Middle frontal gyrus (tissue), 1 donor: Measurements from ENCODE around the gene PRKAR1A.
"Not testable (repeated sequence)": the region's sequence is repeated elsewhere in the genome, so short reads cannot be mapped to it uniquely, and the experiment has no call there.

Experiments
- DNase-seq: peaks from one replicate; pipeline ENCODE4 v3.0.0-alpha.2; 2015; ENCODE audit warnings: low spot score; ENCODE audit errors: extremely low spot score

The PRKAR1A gene

DNA sequence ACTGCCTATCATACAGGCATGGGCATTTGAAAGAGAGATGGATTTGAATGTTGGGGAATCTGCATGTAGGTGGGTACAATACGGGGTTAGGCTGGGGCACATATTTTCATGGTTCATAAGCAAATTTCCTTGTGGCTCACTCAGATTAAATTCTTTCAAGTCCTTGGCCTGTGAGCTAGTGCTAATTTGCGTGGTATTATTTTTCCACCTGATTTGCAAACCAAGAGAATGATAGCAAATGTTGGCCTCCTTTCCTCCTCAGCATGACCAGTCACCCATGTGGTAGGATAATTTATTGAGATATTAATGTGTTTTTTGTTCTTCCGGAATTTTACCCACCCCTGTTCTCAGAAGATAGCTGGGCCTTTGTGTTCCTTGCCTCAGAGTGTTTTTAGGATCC is 66.0 kb downstream of the PRKAR1A start:
- no peak for DNase-seq

DNA sequence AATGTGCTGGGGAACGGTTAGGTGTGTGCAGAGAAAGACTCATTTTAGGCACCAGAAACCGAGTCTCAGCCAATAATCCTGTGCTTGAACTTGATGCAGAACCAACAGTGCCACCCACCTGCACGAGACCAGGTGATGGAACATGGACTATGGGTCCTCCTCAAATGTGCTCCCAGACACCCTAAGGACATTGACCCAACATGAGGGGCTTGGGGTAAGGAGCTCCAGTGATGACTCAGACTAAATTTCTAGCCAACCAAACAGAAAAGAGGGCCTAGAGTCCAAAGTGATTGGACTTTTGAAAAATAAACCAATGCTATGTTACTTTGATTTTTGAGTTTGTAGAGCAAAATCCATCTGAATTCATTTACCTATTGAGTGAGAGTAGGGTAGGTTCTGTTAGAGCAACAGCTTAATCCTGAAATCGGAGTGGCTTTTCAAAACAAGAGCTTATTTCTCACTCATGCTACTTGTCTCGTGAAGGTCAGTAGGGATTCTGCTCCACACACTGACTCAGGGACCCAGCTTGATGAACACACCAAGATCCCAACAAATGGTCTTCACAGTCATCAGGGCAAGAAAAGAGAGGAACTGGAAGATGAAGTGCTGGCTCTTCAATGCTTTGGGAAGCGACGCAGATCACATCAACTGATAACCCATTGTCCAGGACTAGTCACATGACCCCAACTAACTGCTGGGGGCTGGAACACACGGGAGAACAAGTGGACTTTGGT is 67.1 kb downstream of the PRKAR1A start:
- DNase-seq = no peak

DNA sequence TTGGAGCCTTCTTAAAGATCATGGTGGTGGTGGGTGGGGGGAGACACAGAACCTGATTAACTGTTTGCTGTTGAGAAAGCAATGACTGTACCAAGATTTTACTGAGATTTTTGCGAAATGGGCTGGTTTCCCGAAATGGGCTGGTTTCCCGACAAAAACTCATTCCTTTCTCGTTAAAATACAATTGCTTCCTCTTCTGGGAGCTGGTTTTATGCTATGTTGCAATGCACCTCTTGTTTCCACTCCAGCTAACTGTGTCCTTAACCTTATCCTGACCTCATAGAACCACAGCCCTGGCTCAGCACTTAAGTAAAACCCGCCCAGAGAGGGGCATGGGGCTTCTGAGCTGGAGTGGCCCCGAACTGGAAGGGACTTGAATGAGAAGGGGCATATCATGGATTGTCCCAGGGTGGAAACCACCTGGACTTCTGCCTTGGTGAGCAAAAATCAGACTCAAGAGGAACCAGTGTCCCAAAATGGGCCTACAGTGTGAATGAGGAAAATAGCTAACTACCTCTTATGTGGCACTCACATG is 68.1 kb downstream of the PRKAR1A start:
- no peak for DNase-seq

DNA sequence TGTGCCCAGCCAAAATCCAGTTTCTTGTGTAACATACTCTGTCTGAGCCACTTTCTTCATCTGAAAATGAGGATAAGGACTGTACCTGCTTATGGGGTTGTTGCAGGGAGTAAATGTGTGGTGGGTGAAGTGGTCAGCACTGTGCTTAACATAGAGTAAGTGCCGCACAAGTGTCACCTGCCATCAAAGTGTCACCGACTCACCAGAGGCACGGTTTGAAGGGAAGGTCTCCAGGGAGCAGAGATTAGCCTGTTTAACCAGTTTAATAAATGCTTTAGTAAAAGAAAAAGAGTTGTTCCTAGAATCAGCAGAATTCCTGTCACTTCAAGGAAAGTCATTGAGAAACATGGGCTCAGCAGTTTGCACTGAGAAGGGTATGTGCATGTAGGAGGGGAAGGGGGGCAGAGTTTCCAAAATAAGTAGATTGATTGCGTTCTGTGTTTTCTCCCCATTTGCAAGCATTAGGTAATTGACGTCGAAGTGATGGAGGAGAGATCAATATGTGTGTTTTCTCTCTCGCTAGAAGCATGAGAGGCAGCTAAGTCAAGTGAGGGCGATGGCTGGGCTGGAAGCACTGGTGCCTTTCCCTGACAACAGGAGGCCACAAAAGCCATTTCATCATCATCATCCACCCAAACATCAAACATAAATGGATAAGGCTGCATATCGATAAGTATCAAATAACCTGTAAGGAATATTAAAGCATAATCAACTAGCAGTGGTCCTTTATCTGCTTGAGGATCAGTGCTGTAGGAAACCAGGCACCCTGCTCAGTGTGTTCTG is 69.8 kb downstream of the PRKAR1A start:
- no peak for DNase-seq

DNA sequence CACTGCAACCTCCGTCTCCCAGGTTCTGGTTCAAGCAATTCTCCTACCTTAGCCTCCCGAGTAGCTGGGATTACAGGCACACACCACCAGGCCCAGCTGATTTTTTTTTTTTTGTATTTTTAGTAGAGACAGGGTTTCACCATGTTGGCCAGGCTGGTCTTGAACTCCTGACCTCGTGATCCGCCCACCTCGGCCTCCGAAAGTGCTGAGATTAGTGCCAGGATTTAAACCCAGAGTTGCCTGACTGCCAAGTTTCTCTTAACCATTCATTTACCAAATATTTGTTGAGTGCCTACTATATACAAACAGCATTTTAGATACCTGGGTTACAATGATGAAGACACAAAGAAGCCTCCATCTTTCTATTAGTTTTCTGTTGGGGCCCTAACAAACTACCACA is 70.6 kb downstream of the PRKAR1A start:
- DNase-seq = not testable (repeated sequence)

DNA sequence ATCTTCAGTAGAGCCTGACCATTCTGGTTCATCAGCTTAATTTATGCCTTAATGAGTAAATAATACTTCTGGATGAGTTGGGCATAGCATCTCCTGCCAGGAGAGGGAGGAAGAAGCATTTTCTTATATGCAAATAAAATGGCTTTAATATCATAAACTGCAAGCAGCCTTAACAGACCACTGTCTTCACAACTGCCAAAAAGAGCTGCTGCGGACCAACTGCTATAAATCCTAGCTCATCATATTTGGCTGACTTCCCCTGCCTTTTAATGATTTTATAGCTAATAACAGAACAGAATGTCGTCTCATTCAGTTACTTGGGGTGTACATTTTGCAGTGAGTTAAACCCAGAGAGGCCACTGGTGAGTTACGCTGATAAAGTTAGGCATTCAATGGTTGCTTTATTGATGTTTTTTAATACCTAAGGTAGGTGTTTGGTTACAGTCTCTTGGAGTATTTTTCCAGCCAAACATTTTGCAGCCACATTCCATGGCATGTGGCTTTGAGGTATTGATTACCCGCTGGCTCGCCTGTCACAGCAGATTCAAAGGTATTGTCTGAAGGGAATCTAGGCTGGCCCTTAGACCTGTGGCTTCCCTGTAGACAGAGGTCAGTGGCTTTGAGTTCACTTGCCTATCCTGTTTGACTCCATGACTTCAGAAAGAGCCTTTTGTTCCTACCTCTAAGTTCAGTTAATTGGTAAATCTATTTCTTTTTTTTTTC is 72.5 kb downstream of the PRKAR1A start:
- DNase-seq = no peak

DNA sequence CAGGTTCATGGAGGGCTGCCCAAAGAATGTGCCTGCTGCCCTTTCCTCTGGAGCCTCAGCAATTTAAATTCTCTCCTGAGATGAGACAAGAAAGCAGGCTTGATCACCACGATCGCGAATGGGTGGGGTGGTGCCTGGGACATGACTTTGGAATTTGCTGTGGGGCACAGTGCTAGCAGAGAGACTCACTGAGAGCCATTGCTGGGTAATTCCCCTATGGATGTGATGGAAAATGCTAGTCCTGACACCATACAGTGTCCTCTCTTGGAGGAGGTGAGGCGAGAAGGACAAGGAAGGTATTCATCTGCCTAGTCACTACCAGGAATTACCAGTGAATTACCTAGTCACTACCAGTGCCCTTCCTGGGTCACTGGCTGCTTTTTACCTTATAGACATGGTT is 73.4 kb downstream of the PRKAR1A start:
- DNase-seq = no peak

DNA sequence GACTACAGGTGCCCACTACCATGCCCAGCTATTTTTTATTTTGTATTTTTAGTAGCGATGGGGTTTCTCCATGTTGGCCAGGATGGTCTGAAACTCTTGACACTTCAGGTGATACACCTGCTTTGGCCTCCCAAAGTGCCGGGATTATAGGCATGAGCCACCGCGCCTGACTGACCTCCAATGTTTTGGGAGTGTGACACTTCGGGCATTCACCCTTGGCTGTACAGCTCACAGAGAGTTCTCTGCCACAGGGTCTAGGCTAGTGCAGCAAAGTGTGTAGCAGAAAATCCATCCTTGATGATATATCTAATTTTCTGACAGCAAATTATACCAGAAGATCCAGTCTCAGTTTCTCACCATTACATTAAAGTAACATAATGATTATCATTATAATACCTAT is 74.8 kb downstream of the PRKAR1A start:
- DNase-seq = no peak

DNA sequence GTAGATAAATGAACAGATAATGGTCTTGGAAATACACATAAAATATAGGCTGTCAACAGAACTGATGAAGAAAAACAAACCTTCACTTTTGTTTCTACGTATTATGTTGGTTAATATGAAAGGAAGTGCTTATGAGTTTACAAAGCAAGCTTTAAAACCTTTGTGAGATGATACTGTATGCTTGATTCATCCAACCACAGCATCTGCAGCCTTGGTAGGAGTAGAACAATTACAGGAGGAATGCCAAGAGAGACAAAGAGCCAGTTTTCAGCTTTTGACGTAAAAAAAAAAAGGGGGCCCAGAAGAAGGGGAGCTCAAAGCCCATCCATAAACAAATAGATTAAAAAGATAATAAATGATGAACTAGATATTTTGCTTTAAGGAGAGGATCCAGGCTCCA is 75.6 kb downstream of the PRKAR1A start:
- DNase-seq = no peak

DNA sequence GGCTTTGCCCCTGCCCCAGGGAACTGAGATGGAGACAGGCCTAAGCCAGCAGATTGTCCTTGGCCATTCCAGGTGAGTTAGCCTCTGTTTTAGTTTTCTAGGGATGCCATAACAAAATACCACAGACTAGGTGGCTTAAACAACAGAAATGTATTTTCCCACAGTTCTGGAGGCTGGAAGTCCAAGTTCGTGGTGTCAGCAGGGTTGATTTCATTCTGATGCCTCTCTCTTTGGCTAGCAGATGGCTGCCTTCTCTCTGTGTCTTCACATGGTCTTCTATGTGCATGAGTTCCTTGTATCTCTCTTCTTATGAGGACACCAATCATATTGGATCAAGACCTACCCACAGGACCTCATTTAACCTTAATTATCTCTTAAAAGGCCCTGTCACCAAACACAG is 76.1 kb downstream of the PRKAR1A start:
- DNase-seq = no peak

DNA sequence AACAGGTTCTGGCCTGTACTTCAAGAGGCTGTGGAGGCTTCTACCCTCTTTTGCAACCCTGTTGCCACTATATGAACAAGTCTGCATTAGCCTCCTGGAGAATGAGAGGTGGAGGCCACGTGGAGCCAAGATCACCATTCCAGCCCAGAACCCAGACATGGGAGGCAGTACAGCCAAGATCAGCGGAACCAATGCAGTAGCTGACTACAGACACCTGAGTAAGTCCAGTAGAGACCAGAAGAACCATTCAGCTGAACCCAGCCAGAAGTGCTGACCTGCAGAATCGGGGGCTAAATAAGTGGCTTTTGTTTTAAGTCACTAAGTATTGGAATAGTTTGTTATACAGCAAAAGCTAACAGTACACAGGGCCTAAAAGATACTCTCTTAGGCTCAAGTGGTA is 76.9 kb downstream of the PRKAR1A start:
- no peak for DNase-seq

DNA sequence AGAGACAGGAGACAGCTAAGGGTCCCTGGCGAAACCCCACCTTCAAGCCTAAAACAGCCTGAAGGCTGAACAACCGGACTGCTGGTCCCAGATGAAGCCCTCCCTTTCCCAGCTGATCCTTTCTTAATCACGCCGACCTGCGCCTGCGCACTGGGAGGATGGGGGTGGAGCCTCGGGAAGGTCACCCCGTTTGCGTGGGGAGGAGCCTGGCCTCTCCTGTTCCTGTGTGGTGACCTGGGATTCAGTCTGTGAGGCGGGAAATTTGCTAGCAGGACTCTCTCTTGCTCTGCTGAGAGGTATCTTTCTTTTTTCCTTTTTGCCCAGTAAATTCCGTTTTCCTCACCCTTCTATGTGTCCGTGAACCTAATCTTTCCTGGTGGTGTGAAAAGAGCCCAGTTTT is 79.4 kb downstream of the PRKAR1A start:
- DNase-seq = no peak

DNA sequence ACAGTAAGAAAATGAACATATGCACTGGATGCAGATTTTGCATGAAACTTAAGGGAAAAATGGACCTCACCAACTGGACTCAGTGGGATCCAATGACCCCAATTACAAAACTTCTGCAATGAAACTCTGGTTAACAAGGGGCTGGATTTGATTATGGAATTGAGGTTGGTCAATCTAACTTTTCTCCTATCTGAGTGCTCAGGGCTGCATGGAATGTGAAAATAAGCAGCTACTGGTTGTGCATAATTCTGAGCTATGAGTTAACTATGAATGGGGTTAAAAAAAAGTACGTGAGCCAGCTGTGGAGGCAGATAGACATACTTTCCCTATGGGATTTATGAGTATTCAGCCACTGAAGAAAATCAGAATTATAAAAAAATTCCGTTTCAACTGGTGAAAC is 79.8 kb downstream of the PRKAR1A start:
- DNase-seq = no peak

DNA sequence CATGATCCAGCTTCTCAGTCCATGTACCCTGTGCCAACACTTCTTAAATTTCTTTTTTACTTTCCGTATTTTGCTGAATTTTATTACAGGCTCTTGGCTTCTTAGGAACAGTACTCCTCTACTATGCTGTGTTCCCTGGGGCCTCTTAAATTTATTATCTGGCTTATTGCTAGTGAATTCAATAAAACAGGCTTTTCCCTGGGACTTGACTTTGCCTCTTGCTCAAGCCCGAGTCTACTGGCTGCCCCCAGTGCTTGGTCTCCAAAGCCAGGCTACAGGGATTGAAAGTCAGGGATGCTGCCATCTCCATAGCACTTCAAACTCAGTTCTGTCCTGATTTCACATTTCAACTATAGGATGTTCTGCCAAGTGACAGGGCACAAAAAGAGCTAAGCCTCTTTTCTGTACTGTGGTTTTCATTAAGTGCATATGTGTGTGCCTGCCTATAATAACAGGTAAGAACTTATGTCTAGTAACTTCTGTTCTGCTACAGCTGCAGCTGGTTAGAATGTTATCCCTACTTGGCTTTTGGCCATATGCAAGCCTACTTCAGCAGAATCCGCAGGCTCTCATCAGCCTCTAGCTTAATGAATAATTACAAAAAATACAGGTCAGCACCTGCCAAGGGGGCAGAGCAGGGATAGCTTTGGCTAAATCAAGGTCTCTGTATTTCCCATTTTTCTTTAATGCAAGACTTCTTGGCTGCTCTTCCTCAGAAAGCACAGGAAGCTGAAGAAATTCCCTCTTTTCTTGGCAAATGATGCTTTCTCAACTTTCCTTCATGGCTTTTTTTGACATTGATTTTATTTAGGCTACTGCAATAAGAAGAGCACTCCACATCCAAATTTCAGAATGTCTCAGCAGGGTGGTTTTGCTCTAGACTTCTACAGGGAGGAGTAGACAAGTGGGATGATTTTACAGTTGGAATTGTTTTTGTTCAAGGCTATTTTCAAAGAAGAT is 80.7 kb downstream of the PRKAR1A start:
- DNase-seq = no peak

DNA sequence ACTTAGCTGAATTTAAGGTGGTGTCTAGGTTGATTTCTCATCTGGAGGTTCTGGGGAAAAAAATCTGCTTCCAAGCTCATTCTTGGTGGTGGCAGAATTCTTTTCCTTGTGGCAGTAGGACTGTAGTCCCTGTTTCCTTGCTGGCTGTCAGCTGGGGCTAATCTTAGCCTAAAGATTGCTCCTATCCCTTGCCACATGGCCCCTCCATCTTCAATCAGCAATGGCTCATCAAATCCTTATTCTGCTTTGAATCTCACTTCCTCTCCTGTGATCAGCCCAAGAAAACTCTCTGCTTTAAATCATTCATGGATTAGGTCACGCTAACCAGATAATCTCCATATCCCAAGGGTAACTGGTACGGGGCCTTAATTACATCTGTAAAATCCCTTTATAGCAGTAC is 82.3 kb downstream of the PRKAR1A start:
- DNase-seq = no peak

DNA sequence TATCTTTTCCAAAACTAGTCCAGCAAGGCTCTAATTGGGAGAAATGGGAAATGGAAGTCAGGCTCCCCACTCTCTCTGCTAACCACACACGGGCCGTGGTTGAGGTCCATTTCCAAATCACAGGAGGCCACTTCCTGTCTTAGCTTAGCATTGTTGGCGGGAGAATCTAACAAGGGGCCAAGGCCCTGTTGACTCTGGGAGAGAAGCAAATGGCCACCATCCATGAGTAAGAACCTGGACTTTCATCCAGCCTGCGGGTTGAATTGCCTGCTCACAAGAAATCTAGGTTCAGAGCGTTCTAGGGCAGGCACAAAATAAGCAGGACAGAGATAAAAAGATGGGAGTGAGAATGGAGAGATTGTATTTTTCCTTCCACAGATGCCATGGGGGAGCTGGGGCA is 83.3 kb downstream of the PRKAR1A start:
- no peak for DNase-seq

DNA sequence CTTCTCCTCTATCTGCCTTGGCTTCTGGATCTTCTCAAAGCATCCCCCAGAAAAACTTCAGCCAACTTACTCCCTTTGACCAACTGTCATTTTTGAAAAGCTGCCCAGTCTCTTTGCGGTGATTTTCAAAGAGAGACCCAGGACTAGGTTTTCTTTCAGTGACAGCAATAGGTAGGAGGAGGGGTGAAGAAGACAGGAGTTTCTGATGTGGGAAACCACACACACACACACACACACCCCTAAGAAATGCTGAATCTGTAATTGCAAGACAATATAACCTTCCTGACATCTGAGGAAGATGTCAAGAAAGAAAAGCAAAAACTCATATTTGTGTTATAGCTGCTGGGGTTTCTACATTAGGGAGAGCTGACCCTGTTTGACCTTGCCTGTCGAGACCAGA is 83.8 kb downstream of the PRKAR1A start:
- no peak for DNase-seq

DNA sequence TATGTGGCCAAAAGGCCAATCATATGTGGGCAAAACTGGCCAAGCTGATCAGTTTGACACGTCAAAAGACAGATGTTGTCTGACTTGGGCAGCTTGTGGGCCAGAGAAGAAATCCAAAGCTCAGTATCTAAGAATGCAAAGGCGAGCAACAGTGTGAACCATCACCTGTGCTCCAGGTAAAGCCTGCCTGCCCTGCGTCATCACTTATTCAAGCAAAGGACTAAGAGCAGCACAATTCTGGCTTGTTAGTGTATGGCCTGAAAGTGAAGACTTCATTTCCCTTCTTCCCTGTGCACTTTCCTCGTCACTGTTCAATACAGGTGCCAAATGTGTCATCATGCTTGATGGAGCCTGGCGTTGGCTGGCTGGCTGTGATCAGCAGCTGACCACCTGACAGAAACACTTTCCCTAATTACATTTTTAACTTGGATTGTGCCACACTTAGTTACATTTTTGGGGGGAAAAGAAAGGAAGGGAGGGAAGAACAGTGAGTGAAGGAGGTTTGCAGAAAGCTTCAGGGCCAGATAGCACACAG is 84.2 kb downstream of the PRKAR1A start:
- no peak for DNase-seq

DNA sequence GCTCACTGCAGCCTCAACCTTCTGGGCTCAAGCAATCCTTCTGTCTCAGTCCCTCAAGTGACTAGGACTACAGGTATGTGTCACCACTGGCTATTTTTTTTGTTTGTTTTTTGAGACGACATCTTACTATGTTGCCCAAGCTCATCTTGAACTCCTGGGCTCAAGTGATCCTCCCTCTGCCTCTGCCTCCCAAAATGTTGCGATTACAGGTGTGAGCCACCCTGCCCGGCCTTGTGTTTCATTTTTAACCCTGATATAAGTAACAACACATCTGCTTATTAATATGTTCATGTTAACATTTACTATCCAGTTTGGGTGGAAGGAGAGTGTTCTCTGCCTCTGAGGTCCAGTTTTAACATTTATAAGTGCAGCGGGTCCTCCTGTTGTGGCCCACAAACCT is 85.8 kb downstream of the PRKAR1A start:
- DNase-seq = no peak

DNA sequence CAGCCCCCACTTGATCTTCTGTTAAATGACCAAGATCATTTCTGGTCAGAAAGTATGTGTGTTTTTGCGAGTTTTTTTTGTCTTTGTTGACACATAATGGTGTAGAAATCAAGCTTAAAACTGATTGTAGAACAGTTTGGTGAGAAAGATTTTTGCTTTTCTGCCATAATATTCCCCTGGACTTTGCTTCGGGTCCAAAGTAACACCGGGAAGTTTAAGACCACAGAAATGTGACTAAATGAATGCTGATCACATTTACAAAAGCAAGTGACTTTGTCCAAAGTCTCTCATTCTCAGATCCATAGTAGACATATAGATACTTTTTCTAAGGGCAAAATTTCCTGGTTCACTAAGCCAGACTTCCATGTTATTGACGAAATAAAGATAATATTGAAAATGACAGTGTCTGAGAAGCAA is 86.3 kb downstream of the PRKAR1A start:
- no peak for DNase-seq

DNA sequence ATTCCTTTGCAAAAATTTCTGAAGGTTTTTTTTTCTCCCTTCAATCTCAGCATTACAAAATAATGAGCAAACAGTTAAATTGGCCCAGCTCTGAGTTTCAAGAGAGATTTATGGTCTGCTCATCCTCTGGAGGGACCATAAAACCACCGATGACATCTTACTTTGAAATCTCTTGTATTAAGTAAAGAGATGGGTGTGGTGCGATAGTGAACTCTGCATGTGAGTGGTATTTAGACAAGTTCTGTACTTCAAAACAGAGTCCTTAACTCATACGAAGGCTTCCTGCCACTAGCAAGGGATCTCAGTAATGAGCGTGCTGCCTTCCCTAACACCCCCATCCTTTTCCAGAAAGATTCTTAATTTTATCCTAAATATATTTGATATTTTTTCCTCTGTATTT is 86.9 kb downstream of the PRKAR1A start:
- no peak for DNase-seq
